GM10266 (cell line): ENCODE results near the gene CTDNEP1.

Experiments
- DNase-seq: peaks from one replicate; pipeline ENCODE4 v3.0.0; 2012; ENCODE audit errors: extremely low spot score
- CTCF ChIP-seq: IDR thresholded peaks from 2 replicates; pipeline ENCODE4 v1.5.1; 2012; ENCODE audit warnings: mild to moderate bottlenecking, low read depth; ENCODE audit not compliant: control insufficient read depth, insufficient read depth; ENCODE audit errors: missing control alignments

Gene CTDNEP1

DNA sequence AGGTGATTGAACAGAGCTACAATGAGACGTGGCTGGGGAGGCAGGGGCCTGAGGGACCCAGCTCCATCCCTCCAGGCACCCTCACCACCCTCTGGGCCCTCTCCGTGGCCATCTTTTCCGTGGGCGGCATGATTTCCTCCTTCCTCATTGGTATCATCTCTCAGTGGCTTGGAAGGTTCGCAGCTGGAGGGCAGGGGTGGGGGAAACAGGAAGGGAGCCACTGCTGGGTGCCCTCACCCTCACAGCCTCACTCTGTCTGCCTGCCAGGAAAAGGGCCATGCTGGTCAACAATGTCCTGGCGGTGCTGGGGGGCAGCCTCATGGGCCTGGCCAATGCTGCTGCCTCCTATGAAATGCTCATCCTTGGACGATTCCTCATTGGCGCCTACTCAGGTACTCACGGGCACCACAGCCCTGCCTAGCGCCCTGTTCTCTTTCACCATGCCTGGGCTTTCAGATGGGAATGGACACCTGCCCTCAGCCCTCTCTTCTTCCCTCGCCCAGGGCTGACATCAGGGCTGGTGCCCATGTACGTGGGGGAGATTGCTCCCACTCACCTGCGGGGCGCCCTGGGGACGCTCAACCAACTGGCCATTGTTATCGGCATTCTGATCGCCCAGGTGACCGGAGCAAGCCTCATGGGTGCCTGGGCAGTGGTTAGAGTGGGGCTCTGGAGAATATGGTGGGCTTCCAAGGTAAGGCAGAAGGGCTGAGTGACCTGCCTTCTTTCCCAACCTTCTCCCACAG lies 32.1 kb upstream of the CTDNEP1 start:
- no peak for DNase-seq
- TF ChIP-seq CTCF: no peak

DNA sequence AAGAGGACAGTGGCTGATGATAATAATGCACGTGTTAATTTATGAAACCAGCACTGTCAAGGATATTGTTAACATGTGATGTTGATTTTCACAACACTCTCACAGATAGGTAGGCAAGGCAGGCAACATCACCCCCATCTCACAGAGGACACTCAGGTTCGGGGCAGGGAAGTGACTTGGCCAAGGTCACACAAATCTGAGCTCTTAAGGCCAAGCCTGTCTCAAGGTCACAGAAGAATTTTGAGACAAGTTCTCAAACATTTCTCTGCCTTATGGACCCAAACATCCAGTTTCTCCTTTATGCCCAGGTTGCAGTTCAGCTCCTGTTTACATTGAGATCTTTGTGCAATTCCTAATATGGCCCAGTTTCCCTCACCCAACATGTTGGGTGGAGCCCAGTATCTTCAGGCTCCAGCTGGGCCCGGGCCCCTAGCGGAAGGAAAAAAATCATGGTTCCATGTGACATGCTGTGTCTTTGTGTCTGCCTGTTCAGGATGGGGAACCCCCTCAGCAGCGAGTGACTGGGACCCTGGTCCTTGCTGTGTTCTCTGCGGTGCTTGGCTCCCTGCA lies 31.3 kb upstream of the CTDNEP1 start:
- DNase-seq: peak; percentile 15
- TF ChIP-seq CTCF: no peak

GRCh38 chr17:7281953-7282751 lies 30.6 kb upstream of the CTDNEP1 start:
- DNase-seq: peak; percentile 19
- no peak for TF ChIP-seq CTCF

DNA sequence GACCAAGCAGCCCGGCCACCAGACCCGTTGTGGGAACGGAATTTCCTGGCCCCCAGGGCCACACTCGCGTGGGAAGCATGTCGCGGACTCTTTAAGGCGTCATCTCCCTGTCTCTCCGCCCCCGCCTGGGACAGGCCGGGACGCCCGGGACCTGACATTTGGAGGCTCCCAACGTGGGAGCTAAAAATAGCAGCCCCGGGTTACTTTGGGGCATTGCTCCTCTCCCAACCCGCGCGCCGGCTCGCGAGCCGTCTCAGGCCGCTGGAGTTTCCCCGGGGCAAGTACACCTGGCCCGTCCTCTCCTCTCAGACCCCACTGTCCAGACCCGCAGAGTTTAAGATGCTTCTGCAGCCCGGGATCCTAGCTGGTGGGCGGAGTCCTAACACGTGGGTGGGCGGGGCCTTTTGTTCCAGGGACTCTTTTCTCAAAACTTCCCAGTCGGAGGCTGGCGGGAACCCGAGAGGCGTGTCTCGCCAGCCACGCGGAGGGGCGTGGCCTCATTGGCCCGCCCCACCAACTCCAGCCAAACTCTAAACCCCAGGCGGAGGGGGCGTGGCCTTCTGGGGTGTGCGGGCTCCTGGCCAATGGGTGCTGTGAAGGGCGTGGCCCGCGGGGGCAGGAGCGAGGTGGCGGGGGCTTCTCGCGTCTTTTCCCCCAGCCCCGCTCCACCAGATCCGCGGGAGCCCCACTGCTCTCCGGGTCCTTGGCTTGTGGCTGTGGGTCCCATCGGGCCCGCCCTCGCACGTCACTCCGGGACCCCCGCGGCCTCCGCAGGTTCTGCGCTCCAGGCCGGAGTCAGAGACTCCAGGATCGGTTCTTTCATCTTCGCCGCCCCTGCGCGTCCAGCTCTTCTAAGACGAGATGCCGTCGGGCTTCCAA lies 29.8 kb upstream of the CTDNEP1 start, which contains the start of gene SLC2A4:
SLC2A4 (plus strand) TSS at position 645 of the 879 bp plus-strand sequence; CDS start at position 862, 217 bp downstream.
- no peak for TF ChIP-seq CTCF
- peak; percentile 97 for DNase-seq

DNA sequence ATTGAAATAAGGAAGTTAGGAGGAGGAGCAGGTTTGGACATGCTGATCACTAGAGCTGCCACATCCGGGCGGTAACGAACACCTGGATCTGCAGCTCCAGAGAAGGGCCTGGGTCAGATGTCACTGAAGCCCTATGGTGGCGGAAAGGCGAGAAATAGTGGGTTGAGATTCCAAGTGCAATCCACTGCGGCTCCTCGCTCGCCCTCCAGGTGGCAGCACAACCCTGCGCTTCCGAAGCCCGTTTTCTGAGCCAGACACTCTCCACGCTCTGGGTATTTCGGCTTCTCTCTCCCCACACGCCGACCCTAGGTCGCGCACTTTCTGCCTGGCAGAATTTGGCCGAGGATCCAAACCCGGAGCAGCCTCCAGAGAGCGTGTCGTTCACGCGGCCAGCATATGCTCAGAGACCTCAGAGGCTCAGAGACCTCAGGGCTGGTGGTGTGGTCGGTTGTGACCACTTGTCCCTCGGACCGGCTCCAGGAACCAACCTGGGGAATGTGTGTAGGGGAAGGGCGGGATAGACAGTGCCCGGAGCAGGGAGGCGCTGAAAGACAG lies 29.1 kb upstream of the CTDNEP1 start:
- TF ChIP-seq CTCF: peak; percentile 82
- DNase-seq: peak; percentile 85

DNA sequence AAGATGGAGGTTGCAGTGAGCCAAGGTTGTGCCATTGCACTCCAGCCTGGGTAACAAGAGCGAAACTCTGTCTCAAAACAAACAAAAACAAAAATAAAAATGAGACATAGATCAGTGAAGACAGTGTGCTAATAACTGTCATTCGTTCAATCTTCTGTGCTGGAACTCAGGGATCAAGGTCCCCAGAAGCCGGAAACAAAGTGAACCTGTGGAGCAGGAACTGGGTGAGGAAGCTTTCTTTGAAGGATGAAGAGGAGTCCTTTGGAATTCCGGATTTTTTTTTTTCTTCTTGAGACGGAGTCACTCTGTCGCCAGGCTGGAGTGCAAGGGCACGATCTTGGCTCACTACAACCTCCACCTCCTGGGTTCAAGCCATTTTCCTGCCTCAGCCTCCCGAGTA lies 27.9 kb upstream of the CTDNEP1 start:
- no peak for TF ChIP-seq CTCF
- no peak for DNase-seq
